Activated B cell treated with CpG ODN at 0.5 μM for 24 hours (primary cell): ENCODE results near the gene SLC1A6. TPM values are rescaled to one million over a fixed set of nuclear protein-coding genes. Genes with fewer than 3 reads are reported as not detected.

Source experiments
- ATAC-seq: fragments of 200-7000 bp; cut with Tn5 transposase; one replicate; pipeline ENCODE4 v1.10.0; 2021; ENCODE audit warnings: low read depth, mild to moderate bottlenecking, moderate library complexity
- CTCF ChIA-PET: fragments of 350-600 bp; sonication (Branson Sonifier 250); formaldehyde crosslinking; loops from one replicate; lab custom pipeline; 2021; ENCODE audit warnings: antibody characterized with exemption; lab: Charles Lee
- POLR2A ChIA-PET: fragments of 350-600 bp; sonication (Branson Sonifier 250); formaldehyde crosslinking; loops from one replicate; lab custom pipeline; 2021; ENCODE audit warnings: antibody characterized with exemption; lab: Charles Lee
- DNase-seq: peaks from one replicate; pipeline ENCODE4 v3.0.0; 2022
- H3K27ac Mint-ChIP-seq: one replicate; pipeline ENCODE4 v1.8.0; 2020; ENCODE audit warnings: mixed read lengths
- H3K27me3 Mint-ChIP-seq: one replicate; pipeline ENCODE4 v1.8.0; 2021; ENCODE audit warnings: mixed read lengths
- H3K36me3 Mint-ChIP-seq: one replicate; pipeline ENCODE4 v1.8.0; 2021; ENCODE audit warnings: low read depth, mixed read lengths
- H3K4me1 Mint-ChIP-seq: one replicate; pipeline ENCODE4 v1.8.0; 2021; ENCODE audit warnings: mixed read lengths
- H3K4me3 Mint-ChIP-seq: one replicate; pipeline ENCODE4 v1.8.0; 2020; ENCODE audit warnings: mild to moderate bottlenecking, mixed read lengths
- H3K9me3 Mint-ChIP-seq: one replicate; pipeline ENCODE4 v1.8.0; 2020; ENCODE audit warnings: mixed read lengths
- intact Hi-C: fragments of 100-400 bp; cut with micrococcal nuclease; formaldehyde crosslinking; loops from one replicate; pipeline ENCODE4 v1.15.1; 2024
- total RNA-seq: library from RNA; stranded (reverse); gene quantifications from 2 replicates; pipeline ENCODE4 v1.2.3, GENCODE V29; 2022
- TF ChIP-seq, protein P1 (sequence below): fragments of 200-600 bp; IDR thresholded peaks from one replicate; pipeline ENCODE4 v1.8.0; 2022; ENCODE audit warnings: antibody characterized with exemption, mild to moderate bottlenecking

Gene SLC1A6
- total RNA-seq, 1 donor from 2014 or later, result not detected

GRCh38 chr19:14940266-14940665 is 39.4 kb downstream of the SLC1A6 start:
- TF ChIP-seq, protein P1, sequence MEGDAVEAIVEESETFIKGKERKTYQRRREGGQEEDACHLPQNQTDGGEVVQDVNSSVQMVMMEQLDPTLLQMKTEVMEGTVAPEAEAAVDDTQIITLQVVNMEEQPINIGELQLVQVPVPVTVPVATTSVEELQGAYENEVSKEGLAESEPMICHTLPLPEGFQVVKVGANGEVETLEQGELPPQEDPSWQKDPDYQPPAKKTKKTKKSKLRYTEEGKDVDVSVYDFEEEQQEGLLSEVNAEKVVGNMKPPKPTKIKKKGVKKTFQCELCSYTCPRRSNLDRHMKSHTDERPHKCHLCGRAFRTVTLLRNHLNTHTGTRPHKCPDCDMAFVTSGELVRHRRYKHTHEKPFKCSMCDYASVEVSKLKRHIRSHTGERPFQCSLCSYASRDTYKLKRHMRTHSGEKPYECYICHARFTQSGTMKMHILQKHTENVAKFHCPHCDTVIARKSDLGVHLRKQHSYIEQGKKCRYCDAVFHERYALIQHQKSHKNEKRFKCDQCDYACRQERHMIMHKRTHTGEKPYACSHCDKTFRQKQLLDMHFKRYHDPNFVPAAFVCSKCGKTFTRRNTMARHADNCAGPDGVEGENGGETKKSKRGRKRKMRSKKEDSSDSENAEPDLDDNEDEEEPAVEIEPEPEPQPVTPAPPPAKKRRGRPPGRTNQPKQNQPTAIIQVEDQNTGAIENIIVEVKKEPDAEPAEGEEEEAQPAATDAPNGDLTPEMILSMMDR, result no peak
- ATAC-seq, result no peak
- H3K27ac Mint-ChIP-seq, result no peak overlapping the region
- CTCF ChIA-PET, result no interaction called here
- H3K4me1 Mint-ChIP-seq, result peaks cover 24% of the 10 kb centered on the region
- H3K9me3 Mint-ChIP-seq, result no peaks in the 10 kb centered on the region
- POLR2A ChIA-PET, result no interaction called here
- intact Hi-C loops, result no loop called here
- no peak for DNase-seq
- H3K27me3 Mint-ChIP-seq, result peaks cover 9% of the 10 kb centered on the region
- H3K36me3 Mint-ChIP-seq, result no peaks in the 10 kb centered on the region
- no peak overlapping the region for H3K4me3 Mint-ChIP-seq

- ChIA-PET POLR2A (no interaction called here), CTCF (no interaction called here)
- DNase-seq (no peak), ATAC-seq (no peak)
- intact Hi-C loops, result no loop called here
- Mint-ChIP-seq H3K36me3 (no peaks in the 10 kb centered on the region), H3K27me3 (peaks cover 26% of the 10 kb centered on the region), H3K27ac (no peak overlapping the region), H3K4me3 (no peak overlapping the region), H3K9me3 (peaks cover 5% of the 10 kb centered on the region), H3K4me1 (no peaks in the 10 kb centered on the region)
- TF ChIP-seq, protein P1, result no peak
Measured at GRCh38 chr19:14933506-14933905, 46.2 kb downstream of the SLC1A6 start.

DNA sequence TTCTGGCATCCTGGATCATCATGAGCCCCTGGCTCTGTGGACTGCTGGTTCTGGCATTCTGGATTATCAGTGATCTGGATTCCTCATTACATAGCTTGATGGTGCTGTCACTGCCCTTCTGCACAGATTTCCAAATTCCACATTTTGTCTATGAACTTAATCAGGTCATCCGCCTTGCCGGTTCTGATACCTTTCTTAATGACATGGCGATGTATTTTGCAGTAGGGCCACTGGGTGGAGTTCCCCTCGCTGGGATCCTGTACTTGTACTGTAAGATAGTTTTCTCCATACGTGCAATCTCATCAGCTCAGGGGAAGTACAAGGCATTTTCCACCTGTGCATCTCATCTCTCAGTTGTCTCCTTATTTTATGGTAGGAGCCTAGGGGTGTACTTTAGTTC is 62.8 kb downstream of the SLC1A6 start:
- ATAC-seq (no peak), DNase-seq (no peak)
- ChIA-PET POLR2A (no interaction called here), CTCF (no interaction called here)
- H3K27me3 Mint-ChIP-seq, result peaks cover 16% of the 10 kb centered on the region
- TF ChIP-seq, protein P1, result no peak
- intact Hi-C loops, result no loop called here
- no peaks in the 10 kb centered on the region for H3K4me1 Mint-ChIP-seq
- no peaks in the 10 kb centered on the region for H3K36me3 Mint-ChIP-seq
- no peak overlapping the region for H3K4me3 Mint-ChIP-seq
- H3K27ac Mint-ChIP-seq, result no peak overlapping the region
- peaks cover 12% of the 10 kb centered on the region for H3K9me3 Mint-ChIP-seq

DNA sequence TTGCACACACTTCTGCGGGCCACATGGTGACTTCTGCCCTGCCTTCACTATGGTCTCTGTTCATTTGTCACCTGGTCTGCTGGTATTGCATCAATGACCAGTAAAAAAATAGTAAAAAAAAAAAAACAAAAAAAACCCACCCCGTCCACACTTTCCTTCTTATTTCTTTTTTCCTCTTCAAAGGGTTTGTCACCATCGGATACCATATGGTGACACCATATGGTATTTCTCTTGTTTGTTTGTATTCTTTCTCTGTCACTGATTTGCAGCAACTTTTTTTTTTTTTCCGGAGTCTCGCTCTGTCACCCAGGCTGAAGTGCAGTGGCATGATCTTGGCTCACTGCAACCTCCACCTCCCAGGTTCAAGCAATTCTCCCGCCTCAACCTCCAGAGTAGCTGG is 64.5 kb downstream of the SLC1A6 start:
- TF ChIP-seq, protein P1, result no peak
- Mint-ChIP-seq H3K27me3 (peaks cover 12% of the 10 kb centered on the region), H3K4me1 (no peaks in the 10 kb centered on the region), H3K27ac (no peak overlapping the region), H3K9me3 (peaks cover 12% of the 10 kb centered on the region), H3K4me3 (no peak overlapping the region), H3K36me3 (no peaks in the 10 kb centered on the region)
- no peak for ATAC-seq
- POLR2A ChIA-PET, result no interaction called here
- CTCF ChIA-PET, result no interaction called here
- intact Hi-C loops, result no loop called here
- DNase-seq, result no peak

- no peaks in the 10 kb centered on the region for H3K4me1 Mint-ChIP-seq
- H3K27ac Mint-ChIP-seq, result no peak overlapping the region
- ATAC-seq (no peak), DNase-seq (no peak)
- H3K27me3 Mint-ChIP-seq, result peaks cover 14% of the 10 kb centered on the region
- CTCF ChIA-PET, result no interaction called here
- H3K36me3 Mint-ChIP-seq, result no peaks in the 10 kb centered on the region
- TF ChIP-seq, protein P1, result no peak
- intact Hi-C loops, result no loop called here
- H3K9me3 Mint-ChIP-seq, result no peaks in the 10 kb centered on the region
- H3K4me3 Mint-ChIP-seq, result no peak overlapping the region
- POLR2A ChIA-PET, result no interaction called here
Measured at GRCh38 chr19:14906711-14907110, 73.0 kb downstream of the SLC1A6 start.
